ENCODE data around the gene ACO2. TPM values are rescaled to one million over a fixed set of nuclear protein-coding genes. Genes with fewer than 3 reads are reported as not detected.

The ACO2 gene
- total RNA-seq, 4 donors from 2014 or later: 83.7 to 90.4 (median 87.0) TPM

DNA sequence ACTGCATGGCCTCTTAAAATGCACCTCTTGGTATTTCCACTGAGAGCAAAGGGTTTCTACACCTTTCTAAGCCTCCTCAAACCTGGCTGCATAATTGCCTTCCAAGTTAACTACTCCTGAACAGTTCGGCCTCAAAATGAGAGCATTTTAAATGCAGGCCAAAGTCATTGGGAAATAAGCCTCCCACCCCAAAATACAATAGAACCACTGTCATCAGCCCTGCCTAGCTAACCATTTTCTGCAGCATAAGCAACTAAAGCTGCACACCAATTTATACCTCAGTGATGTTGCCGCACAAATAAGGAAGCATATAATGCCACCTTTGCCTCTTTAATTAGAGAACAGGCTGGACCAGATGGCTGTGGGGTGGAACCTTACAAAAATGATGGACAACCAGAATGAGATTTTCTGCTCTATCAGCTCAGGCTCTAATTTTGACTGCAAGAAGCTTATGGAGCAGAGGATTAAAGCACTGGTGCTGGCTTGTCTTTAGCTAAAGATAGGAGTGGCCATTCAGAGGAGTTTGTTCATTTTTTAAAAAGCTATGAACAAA lies 26.6 kb upstream of the ACO2 start:
- no peaks in the 10 kb centered on the region for H3K27me3 ChIP-seq
- TF ChIP-seq, protein P1, sequence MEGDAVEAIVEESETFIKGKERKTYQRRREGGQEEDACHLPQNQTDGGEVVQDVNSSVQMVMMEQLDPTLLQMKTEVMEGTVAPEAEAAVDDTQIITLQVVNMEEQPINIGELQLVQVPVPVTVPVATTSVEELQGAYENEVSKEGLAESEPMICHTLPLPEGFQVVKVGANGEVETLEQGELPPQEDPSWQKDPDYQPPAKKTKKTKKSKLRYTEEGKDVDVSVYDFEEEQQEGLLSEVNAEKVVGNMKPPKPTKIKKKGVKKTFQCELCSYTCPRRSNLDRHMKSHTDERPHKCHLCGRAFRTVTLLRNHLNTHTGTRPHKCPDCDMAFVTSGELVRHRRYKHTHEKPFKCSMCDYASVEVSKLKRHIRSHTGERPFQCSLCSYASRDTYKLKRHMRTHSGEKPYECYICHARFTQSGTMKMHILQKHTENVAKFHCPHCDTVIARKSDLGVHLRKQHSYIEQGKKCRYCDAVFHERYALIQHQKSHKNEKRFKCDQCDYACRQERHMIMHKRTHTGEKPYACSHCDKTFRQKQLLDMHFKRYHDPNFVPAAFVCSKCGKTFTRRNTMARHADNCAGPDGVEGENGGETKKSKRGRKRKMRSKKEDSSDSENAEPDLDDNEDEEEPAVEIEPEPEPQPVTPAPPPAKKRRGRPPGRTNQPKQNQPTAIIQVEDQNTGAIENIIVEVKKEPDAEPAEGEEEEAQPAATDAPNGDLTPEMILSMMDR (IDR thresholded peaks at IDR 0.05): no peak
- no peak for TF ChIP-seq POLR2A (IDR thresholded peaks at IDR 0.05)
- no peaks in the 10 kb centered on the region for H3K9me3 ChIP-seq
- intact Hi-C loops (cut with DNase I): no loop called here
- H3K36me3 ChIP-seq: peaks cover 0 to 61% (median 0%) of the 10 kb centered on the region in 3 donors
- DNase-seq: no peak
- 55 to 83% methylated on average over 2 of the region's 2 CpGs for WGBS, 2 donors
- H3K4me3 ChIP-seq: no peak overlapping the region
- H3K27ac ChIP-seq: peak overlapping the region; percentile 13 to 100 (median 99)
- H3K4me1 ChIP-seq: peaks cover 12 to 60% (median 38%) of the 10 kb centered on the region in 3 donors

DNA sequence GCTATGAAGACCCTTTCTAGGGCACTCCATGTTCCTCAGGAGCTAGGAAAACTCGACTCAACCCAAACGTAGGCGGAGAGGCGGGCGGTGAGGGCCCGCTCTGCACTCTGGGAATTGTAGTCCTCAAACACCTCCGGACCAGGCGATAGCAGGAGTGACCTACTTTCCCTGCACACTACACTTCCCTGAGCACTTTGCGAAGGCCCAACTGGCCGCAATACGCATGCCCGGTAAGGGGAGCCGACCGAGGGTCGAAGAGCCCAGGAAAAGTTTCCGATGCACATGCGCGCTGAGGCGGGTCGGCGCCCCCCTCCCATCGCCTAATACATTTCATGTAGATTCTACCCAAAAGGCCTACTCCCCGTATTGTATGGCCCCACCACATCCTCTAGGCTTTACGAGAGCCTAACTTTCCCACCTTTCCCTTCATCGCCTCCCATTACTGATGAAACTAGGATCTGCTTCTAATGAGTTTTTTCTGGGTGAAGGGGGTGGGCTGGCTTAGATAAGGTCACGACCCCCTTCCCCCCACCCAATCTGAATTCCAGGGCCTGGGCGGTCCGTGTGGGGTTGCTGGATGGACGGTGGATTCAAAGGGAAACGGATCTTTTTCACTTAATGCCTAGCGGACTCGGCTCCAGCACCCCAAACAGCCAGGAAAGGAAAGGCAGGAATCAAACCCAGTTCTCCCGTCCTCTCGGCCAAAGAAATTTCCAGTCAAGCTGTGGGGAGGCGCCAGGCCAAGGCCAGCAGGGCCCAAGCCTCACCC lies 24.4 kb upstream of the ACO2 start:
- Histone ChIP-seq H3K27ac (peak overlapping the region; percentile 99 to 100 (median 100)), H3K27me3 (no peaks in the 10 kb centered on the region), H3K36me3 (peaks cover 0 to 40% (median 0%) of the 10 kb centered on the region in 3 donors), H3K9me3 (no peaks in the 10 kb centered on the region), H3K4me1 (peaks cover 21 to 56% (median 35%) of the 10 kb centered on the region in 3 donors), H3K4me3 (peak overlapping the region; percentile 83 to 97 (median 96))
- 0 to 1% methylated on average over 22 to 25 of the region's 35 CpGs for WGBS, 2 donors
- intact Hi-C loops (cut with DNase I): no loop called here
- peak; percentile 43 for DNase-seq
- TF ChIP-seq POLR2A (IDR thresholded peaks at IDR 0.05): peak in 2 of 4 donors; percentile 49 to 64
- TF ChIP-seq, protein P1 (IDR thresholded peaks at IDR 0.05): peak in 1 of 6 experiments; percentile 18

DNA sequence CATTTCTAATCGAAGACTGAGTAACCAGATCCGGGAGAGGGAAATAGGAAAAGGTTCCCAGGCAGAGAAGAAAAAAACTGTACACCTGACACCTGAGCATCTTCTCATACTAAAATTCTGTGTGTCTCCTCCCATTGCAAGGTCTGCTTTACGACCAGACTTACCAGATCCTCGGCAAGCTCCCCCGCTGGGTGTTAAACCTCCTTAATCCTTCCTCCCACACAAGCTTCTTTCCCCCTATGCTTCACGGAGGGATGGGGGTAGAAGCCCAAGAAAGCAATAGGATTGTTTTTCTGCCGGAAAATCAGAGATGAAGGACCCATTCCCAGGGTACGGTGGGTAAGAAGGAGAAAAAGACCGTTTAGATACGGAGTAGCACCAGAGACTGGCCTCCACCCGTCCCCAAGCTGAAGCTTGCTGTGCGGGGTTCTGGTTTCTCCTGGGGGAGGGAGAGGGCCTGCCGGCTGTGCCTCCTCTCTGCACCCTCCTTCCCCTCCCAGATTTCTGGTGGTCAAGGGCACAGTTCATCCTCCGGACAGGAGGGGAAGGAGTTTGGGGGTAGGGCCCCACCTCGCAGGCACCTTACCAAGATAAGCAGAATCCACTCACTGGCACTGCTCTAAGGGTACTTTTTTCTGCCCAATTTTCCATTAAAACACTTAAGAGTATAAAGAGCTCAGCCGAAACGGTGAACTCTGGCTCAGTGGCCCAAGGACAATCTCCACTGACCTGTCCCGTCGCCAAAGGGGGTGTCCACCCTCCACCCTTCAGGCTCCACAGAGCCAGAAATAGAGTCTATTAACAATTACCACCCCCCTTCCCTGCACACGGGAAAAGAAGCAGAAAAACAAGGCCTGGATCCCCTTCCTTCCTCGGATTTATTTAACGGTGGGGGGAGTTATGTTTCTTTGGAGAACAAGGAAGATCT lies 23.5 kb upstream of the ACO2 start:
- intact Hi-C loops (cut with DNase I): no loop called here
- 0 to 1% methylated on average over 19 to 22 of the region's 22 CpGs for WGBS, 2 donors
- H3K9me3 ChIP-seq: no peaks in the 10 kb centered on the region
- DNase-seq: no peak
- TF ChIP-seq, protein P1 (IDR thresholded peaks at IDR 0.05): peak in 1 of 6 experiments; percentile 2
- no peak for TF ChIP-seq POLR2A (IDR thresholded peaks at IDR 0.05)
- peaks cover 0 to 32% (median 0%) of the 10 kb centered on the region in 3 donors for H3K36me3 ChIP-seq
- H3K27me3 ChIP-seq: no peaks in the 10 kb centered on the region
- H3K4me3 ChIP-seq: peak overlapping the region; percentile 83 to 97 (median 96)
- peak overlapping the region; percentile 99 to 100 (median 100) for H3K27ac ChIP-seq
- H3K4me1 ChIP-seq: peaks cover 21 to 48% (median 32%) of the 10 kb centered on the region in 3 donors

DNA sequence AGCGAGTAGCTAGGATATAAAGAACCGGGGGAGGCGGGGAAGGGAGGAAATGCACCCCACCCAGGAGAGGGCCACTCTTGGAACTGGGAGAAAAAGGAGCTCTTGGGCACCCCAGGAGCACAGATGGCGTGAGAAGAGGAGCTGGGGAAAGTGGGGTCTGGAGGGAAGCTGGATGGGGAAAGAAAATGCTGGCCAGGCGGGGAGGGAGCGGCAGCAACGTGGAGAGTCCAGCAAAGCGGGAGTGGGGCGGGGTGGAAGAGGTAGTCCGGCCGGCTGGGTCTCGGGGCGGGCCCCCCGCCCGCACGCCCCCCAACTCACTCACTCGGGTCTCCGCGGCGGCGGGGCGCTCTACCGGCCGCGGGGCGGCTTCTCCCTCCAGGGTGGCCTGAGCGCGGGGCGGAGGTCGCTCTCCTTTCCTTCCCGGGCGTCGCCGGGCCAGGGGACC lies 22.8 kb upstream of the ACO2 start:
- H3K9me3 ChIP-seq: no peaks in the 10 kb centered on the region
- TF ChIP-seq, protein P1 (IDR thresholded peaks at IDR 0.05): no peak
- no peak for TF ChIP-seq POLR2A (IDR thresholded peaks at IDR 0.05)
- peak overlapping the region; percentile 83 to 97 (median 96) for H3K4me3 ChIP-seq
- peaks cover 21 to 41% (median 31%) of the 10 kb centered on the region in 3 donors for H3K4me1 ChIP-seq
- peaks cover 0 to 25% (median 0%) of the 10 kb centered on the region in 3 donors for H3K36me3 ChIP-seq
- H3K27me3 ChIP-seq: no peaks in the 10 kb centered on the region
- DNase-seq: no peak
- WGBS, 2 donors: 0 to 1% methylated on average over 9 to 15 of the region's 34 CpGs
- intact Hi-C loops (cut with DNase I): no loop called here
- peak overlapping the region; percentile 99 to 100 (median 100) for H3K27ac ChIP-seq

Measured in esophagus squamous epithelium (tissue), 5 donors.